K562 (cell line): Measurements from ENCODE around the gene ARL2.
"Not testable (repeated sequence)": the region's sequence is repeated elsewhere in the genome, so short reads cannot be mapped to it uniquely, and the experiment has no call there.

Source experiments
- FOXA1 ChIP-seq: fragments of 450-650 bp; IDR thresholded peaks from 2 replicates; pipeline ENCODE4 v1.6.1; 2016; ENCODE audit warnings: mild to moderate bottlenecking, borderline replicate concordance
- GABPA ChIP-seq: fragments of 200-800 bp; sonication (Bioruptor generic); conservative IDR thresholded peaks from 2 replicates; pipeline ENCODE4 v1.6.1; 2016; ENCODE audit warnings: low read depth, missing genetic modification characterization, missing compliant biosample characterization
- NR2C2 ChIP-seq, 2 experiments: fragments of 200-800 bp in 1 of 2; sonication (Bioruptor generic) in 1 of 2; sonication (generic) in 1 of 2; formaldehyde crosslinking in 1 of 2; IDR thresholded peaks; 2 replicates each; pipeline versions ENCODE4 v1.6.1 to v1.8.0; 2016 to 2022; ENCODE audit warnings: mild to moderate bottlenecking in 1 of 2, missing compliant biosample characterization in 1 of 2, missing genetic modification characterization in 1 of 2, missing genetic modification reagents in 1 of 2
- ZBTB33 ChIP-seq: sonication (generic); formaldehyde crosslinking; IDR thresholded peaks from 2 replicates; pipeline ENCODE4 v1.8.1; 2023; ENCODE audit warnings: mild to moderate bottlenecking, missing genetic modification reagents
- ZNF121 ChIP-seq: sonication (generic); formaldehyde crosslinking; conservative IDR thresholded peaks from 2 replicates; pipeline ENCODE4 v1.8.0; 2022; ENCODE audit warnings: missing genetic modification reagents
- ZNF766 ChIP-seq: fragments of 200-800 bp; sonication (Bioruptor generic); conservative IDR thresholded peaks from 2 replicates; pipeline ENCODE4 v1.6.1; 2016; ENCODE audit warnings: missing genetic modification characterization, missing compliant biosample characterization
- TF ChIP-seq, protein P1 (sequence below): IDR thresholded peaks from 2 replicates; pipeline ENCODE4 v1.6.1; 2016; ENCODE audit warnings: missing genetic modification characterization, missing compliant biosample characterization
- TF ChIP-seq, protein P2 (sequence below), 3 experiments: IDR thresholded peaks in 2 of 3; conservative IDR thresholded peaks in 1 of 3; 2 replicates each; pipeline ENCODE4 v1.5.1; 2011 to 2012; ENCODE audit warnings: low read length in 3 of 3, mild to moderate bottlenecking in 3 of 3, control low read depth in 2 of 3, improper control_type of control experiment in 1 of 3, inconsistent platforms in 1 of 3, low read depth in 1 of 3, mixed read lengths in 1 of 3, moderate library complexity in 1 of 3; ENCODE audit not compliant: insufficient read depth in 2 of 3

DNA sequence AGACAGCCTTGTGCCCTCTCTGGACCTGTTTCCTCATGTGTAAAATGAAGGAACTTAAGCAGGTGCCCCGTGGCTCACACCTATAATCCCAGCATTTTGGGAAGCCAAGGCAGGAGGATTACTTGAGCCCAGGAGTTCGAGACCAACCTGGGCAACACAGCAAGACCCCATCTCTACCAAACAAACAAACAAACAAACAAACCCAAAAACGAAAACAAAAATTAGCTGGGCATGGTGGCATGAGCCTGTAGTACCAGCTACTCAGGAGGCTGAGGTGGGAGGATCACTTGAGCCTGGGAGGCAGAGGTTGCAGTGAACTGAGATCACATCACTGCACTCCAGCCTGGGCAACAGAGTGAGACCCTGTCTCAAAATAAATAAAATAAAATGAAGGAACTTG lies 10.0 kb upstream of the ARL2 start:
- TF ChIP-seq ZNF766 (CRISPR knock-in tag); FOXA1; NR2C2 (CRISPR knock-in tag; IDR thresholded peaks at IDR 0.05); NR2C2 (tag; IDR thresholded peaks at IDR 0.05); ZBTB33 (CRISPR knock-in tag); GABPA (tag): not testable (repeated sequence)
- TF ChIP-seq, protein P1, sequence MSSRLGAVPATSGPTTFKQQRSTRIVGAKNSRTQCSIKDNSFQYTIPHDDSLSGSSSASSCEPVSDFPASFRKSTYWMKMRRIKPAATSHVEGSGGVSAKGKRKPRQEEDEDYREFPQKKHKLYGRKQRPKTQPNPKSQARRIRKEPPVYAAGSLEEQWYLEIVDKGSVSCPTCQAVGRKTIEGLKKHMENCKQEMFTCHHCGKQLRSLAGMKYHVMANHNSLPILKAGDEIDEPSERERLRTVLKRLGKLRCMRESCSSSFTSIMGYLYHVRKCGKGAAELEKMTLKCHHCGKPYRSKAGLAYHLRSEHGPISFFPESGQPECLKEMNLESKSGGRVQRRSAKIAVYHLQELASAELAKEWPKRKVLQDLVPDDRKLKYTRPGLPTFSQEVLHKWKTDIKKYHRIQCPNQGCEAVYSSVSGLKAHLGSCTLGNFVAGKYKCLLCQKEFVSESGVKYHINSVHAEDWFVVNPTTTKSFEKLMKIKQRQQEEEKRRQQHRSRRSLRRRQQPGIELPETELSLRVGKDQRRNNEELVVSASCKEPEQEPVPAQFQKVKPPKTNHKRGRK: not testable (repeated sequence)
- TF ChIP-seq ZNF121 (CRISPR knock-in tag): peak; percentile 57
- TF ChIP-seq, protein P2, sequence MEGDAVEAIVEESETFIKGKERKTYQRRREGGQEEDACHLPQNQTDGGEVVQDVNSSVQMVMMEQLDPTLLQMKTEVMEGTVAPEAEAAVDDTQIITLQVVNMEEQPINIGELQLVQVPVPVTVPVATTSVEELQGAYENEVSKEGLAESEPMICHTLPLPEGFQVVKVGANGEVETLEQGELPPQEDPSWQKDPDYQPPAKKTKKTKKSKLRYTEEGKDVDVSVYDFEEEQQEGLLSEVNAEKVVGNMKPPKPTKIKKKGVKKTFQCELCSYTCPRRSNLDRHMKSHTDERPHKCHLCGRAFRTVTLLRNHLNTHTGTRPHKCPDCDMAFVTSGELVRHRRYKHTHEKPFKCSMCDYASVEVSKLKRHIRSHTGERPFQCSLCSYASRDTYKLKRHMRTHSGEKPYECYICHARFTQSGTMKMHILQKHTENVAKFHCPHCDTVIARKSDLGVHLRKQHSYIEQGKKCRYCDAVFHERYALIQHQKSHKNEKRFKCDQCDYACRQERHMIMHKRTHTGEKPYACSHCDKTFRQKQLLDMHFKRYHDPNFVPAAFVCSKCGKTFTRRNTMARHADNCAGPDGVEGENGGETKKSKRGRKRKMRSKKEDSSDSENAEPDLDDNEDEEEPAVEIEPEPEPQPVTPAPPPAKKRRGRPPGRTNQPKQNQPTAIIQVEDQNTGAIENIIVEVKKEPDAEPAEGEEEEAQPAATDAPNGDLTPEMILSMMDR (IDR thresholded peaks at IDR 0.05 in 2 of 3, conservative IDR thresholded peaks at IDR 0.05 in 1 of 3; ENCODE audit: insufficient read depth in 2 of 3, low read depth in 1 of 3, low read length in 3 of 3): not testable (repeated sequence)
